GM19023 (cell line): ENCODE data around the gene IFITM1.
"Not testable (repeated sequence)": the region's sequence is repeated elsewhere in the genome, so short reads cannot be mapped to it uniquely, and the experiment has no call there.

Source experiments
- ATAC-seq: cut with Tn5 transposase; IDR thresholded peaks from one replicate; pipeline ENCODE4 v1.9.1; 2021; ENCODE audit warnings: mild to moderate bottlenecking, moderate library complexity; ENCODE audit not compliant: unreplicated experiment

Gene IFITM1

GRCh38 chr11:282630-283360 is 31.0 kb upstream of the IFITM1 start:
- no peak for ATAC-seq

- no peak for ATAC-seq
Observed at GRCh38 chr11:283405-284104, 30.3 kb upstream of the IFITM1 start.

GRCh38 chr11:284105-285020 is 29.5 kb upstream of the IFITM1 start:
- ATAC-seq = no peak

DNA sequence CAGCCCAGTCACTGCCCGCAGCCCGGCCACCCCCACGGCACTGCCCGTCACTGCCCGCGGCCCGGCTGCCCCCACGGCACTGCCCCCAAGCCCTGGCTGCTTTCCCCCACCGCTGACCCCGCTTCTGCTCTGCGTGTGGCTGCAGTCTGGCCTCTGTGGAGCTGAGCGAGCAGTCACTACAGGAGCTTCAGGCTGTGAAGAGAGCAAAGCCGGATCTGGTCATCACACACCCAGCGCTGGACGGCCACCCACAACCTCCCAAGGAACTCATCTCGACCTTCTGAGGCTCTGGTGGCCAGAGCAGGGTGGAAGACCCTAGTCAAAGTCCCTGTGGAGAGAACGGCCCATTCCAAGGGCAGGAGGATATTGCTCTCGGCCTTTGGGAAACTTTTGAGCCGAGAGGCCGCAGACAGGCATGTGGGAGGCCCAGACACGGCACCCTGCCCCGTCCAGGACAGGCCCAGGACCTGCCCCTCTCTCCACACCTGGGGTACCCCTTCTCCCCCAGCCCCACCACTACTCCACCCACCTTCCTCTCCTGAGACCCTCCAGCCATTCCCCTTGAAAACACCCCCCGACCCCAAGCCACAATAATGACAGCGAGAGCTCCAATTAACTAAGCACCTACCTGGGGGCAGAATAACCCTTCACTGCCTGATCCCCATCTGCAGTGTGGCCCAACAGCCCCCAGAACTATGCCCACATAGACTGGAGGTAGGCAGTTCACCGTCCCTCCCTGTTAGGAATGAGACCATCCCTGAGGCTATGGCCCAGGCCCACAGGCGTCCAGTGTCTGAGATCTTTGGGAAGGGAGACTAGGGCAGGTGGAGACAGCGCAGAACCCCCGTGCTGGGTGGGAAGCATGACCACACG is 28.6 kb upstream of the IFITM1 start:
- ATAC-seq = no peak

GRCh38 chr11:285894-286220 is 28.0 kb upstream of the IFITM1 start:
- ATAC-seq = no peak

- ATAC-seq = not testable (repeated sequence)
Observed at GRCh38 chr11:286977-287820, 26.6 kb upstream of the IFITM1 start.

GRCh38 chr11:287821-288477 is 25.9 kb upstream of the IFITM1 start:
- no peak for ATAC-seq

DNA sequence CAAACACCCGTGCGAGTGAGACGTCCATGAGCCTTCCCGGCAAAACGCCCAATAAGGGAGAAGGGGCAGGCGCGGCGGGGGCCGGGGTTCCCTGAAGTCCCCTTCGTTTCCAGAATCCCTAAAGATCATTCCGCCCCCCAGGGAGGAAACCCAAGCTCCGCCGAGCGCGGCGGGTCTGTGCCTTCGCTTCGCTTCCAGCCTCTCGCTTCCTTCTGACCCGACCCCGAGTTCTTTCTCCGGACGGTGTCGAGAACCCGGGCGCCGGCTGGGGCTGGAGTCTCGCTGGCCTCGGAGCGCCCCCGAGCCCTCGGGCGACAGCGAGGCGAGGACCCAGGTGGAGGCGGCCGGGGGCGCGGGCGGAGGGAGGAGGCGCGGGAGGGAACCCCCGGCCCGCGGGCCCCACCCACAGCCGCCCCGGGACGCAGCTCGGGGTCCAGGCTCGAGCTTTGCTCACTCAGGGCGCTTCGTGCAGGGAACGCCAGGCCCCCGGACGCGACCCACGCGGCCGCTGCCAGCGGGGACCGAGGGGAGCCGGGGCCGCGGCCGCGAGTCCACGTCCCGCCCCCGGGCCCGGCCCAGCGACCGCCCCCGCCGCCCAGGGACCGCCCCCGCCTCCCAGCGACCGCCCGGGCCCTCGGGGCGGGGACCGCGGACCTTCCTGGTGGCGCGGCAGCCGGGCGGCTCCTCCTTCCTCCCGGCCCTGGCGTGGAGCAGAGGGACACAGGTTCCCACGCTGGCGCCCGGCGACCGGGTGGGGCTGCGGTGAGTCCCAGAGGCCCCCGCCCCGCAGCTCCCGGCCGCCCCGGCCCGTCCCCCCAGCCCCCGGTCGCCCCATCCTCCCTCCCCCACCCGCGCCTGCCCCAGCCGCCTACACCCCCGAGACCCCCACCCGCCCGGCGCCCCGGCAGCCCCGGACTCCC is 25.1 kb upstream of the IFITM1 start, which contains the start of gene PGGHG:
Gene PGGHG (plus strand): TSS at position 649 of the 920 bp plus-strand sequence. CDS start 691 bp downstream, outside the sequence.
- ATAC-seq = peak; percentile 61

DNA sequence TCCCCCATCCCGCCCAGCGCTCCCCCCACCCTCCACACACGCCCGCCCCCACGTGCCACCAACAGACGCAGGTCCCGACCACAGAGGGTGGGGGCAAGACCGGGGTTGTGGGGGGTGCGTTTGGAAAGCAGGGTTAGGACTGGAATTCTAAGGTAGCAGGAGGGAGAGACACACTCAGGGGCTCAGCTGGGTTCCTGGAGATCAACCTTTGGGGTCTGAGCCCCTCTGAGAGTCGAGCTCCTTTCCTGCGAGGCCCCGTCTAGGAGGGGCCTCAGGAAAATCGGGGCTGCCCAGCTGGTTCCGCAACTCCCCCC is 24.5 kb upstream of the IFITM1 start:
- no peak for ATAC-seq

DNA sequence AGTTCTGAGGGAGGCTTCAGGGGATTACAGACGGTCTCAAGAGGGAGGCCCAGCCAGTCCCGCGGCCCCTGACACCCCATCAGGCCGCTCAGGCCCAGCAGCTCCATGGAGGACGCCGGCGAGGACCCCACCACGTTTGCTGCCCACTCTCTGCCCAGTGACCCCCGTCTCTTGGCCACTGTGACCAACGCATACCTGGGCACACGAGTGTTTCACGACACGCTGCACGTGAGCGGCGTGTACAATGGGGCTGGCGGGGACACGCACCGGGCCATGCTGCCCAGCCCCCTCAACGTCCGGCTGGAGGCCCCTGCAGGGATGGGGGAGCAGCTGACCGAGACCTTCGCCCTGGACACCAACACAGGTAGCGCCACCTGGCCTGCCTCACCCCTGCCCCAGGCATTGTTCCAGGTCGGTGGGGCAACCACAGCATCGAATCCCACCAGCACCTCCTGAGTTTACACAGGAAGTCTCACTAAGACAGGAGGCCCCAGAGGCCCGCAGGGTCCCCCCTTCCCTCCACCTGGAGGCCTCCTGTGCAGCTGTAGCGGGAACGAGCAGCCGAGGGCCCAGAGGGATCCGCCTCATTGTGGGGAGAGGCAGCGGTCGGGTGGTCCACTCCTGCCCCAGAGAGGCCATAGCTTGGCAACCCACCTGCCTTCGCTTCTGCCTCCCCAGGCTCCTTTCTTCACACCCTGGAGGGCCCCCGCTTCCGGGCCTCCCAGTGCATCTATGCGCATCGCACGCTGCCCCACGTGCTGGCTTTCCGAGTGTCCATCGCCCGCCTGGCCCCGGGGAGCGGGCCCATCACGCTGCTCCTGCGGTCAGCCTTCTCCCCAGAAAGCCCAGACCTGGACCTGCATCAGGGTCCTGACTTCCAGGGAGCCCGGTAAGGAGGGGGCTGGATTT is 23.9 kb upstream of the IFITM1 start:
- no peak for ATAC-seq

DNA sequence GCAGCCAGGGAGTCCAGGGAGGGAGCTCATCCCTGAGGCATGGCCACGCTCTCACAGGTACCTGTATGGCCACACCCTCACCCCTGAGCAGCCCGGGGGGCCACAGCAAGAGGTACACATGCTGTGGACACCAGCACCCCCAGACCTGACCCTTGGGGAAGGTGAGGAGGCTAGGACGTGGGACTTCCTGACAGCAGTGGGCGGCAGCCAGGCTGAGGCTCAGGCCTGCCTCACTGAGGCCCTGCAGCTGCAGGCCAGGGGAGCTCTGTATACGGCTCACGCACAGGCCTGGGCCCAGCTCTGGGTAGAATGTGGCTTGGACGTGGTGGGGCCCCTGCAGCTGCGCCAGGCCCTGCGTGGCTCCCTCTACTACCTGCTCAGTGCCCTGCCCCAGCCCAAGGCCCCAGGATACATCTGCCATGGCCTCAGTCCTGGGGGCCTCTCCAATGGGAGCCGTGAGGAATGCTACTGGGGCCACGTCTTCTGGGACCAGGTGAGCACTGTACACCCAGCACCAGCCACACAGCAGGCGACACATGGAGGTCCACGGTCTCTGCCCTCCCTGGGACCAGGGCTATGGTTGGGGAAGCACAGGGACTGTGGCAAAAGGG is 23.1 kb upstream of the IFITM1 start:
- ATAC-seq = no peak

- no peak for ATAC-seq
Observed at GRCh38 chr11:291281-292210, 22.3 kb upstream of the IFITM1 start.

GRCh38 chr11:292211-293121 is 21.4 kb upstream of the IFITM1 start:
- no peak for ATAC-seq

- ATAC-seq = no peak
Observed at GRCh38 chr11:293271-293851, 20.5 kb upstream of the IFITM1 start.
